Measurements from ENCODE around the gene LBX2. TPM values are rescaled to one million over a fixed set of nuclear protein-coding genes. Genes with fewer than 3 reads are reported as not detected.

LBX2 gene
- total RNA-seq, 2 donors from 2014 or later, result 0.26 TPM; not detected in 1

- Mint-ChIP-seq H3K4me1 (peaks cover 28% of the 10 kb centered on the region), H3K27ac (peak overlapping the region; percentile 93), H3K27me3 (no peaks in the 10 kb centered on the region), H3K36me3 (ENCODE audit: low read depth) (peaks cover 8% of the 10 kb centered on the region), H3K4me3 (peak overlapping the region; percentile 28)
- H3K9me3 ChIP-seq (ENCODE audit: control insufficient read depth, low read length, poor library complexity, severe bottlenecking), result no peaks in the 10 kb centered on the region
- DNase-seq, result no peak
- ATAC-seq, result no peak
Measured at GRCh38 chr2:74531666-74532065, 32.3 kb upstream of the LBX2 start.

GRCh38 chr2:74530239-74531187, 31.1 kb upstream of the LBX2 start:
- DNase-seq, result peak in 2 of 3 donors; percentile 26 to 32

GRCh38 chr2:74529357-74530238, 30.2 kb upstream of the LBX2 start, which contains the start of the genes AUP1 and HTRA2:
Gene AUP1 (minus strand): TSS chr2:74529706. CDS start chr2:74529629, 77 bp downstream.
Gene HTRA2 (plus strand): TSS chr2:74529933. CDS start chr2:74530007, 74 bp downstream.
- Mint-ChIP-seq H3K27me3 (no peaks in the 10 kb centered on the region), H3K4me1 (peaks cover 33% of the 10 kb centered on the region), H3K4me3 (peak within 1 kb of the TSS; percentile 94), H3K36me3 (ENCODE audit: low read depth) (peaks cover 13% of the 10 kb centered on the region), H3K27ac (peak within 1 kb of the TSS; percentile 93)
- DNase-seq (peak; percentile 73 to 80 (median 78)), ATAC-seq (peak; percentile 91)
- H3K9me3 ChIP-seq (ENCODE audit: control insufficient read depth, low read length, poor library complexity, severe bottlenecking), result no peaks in the 10 kb centered on the region

More at GRCh38 chr2:74530239-74531187, 31.1 kb upstream of the LBX2 start:
- no peaks in the 10 kb centered on the region for H3K9me3 ChIP-seq (ENCODE audit: control insufficient read depth, low read length, poor library complexity, severe bottlenecking)
- peaks cover 33% of the 10 kb centered on the region for H3K4me1 Mint-ChIP-seq
- peak overlapping the region; percentile 93 for H3K27ac Mint-ChIP-seq
- peak overlapping the region; percentile 94 for H3K4me3 Mint-ChIP-seq
- H3K27me3 Mint-ChIP-seq, result no peaks in the 10 kb centered on the region
- peaks cover 13% of the 10 kb centered on the region for H3K36me3 Mint-ChIP-seq (ENCODE audit: low read depth)
- ATAC-seq, result peak; percentile 32

GRCh38 chr2:74528600-74529356, 29.4 kb upstream of the LBX2 start:
- Mint-ChIP-seq H3K27me3 (no peaks in the 10 kb centered on the region), H3K4me1 (peaks cover 33% of the 10 kb centered on the region), H3K27ac (peak overlapping the region; percentile 93), H3K4me3 (peak overlapping the region; percentile 94), H3K36me3 (ENCODE audit: low read depth) (peaks cover 13% of the 10 kb centered on the region)
- no peaks in the 10 kb centered on the region for H3K9me3 ChIP-seq (ENCODE audit: control insufficient read depth, low read length, poor library complexity, severe bottlenecking)
- peak; percentile 1 for ATAC-seq
- no peak for DNase-seq

GRCh38 chr2:74527741-74528140, 28.3 kb upstream of the LBX2 start:
- peak overlapping the region; percentile 94 for H3K4me3 Mint-ChIP-seq
- ATAC-seq, result no peak
- no peaks in the 10 kb centered on the region for H3K27me3 Mint-ChIP-seq

GRCh38 chr2:74526649-74527230, 27.3 kb upstream of the LBX2 start:
- Mint-ChIP-seq H3K27ac (peak overlapping the region; percentile 41), H3K27me3 (no peaks in the 10 kb centered on the region)
- ATAC-seq, result no peak

More at GRCh38 chr2:74527741-74528140, 28.3 kb upstream of the LBX2 start:
- peaks cover 13% of the 10 kb centered on the region for H3K36me3 Mint-ChIP-seq (ENCODE audit: low read depth)
- peak overlapping the region; percentile 93 for H3K27ac Mint-ChIP-seq
- H3K9me3 ChIP-seq (ENCODE audit: control insufficient read depth, low read length, poor library complexity, severe bottlenecking), result no peaks in the 10 kb centered on the region
- DNase-seq, result no peak
- peaks cover 33% of the 10 kb centered on the region for H3K4me1 Mint-ChIP-seq

GRCh38 chr2:74525717-74526648, 26.6 kb upstream of the LBX2 start, which contains the start of gene DQX1:
Gene DQX1 (minus strand): TSS chr2:74526231. CDS start chr2:74525729, 502 bp downstream.
- no peak within 1 kb of the TSS for H3K4me3 Mint-ChIP-seq
- peaks cover 11% of the 10 kb centered on the region for H3K36me3 Mint-ChIP-seq (ENCODE audit: low read depth)
- H3K27me3 Mint-ChIP-seq, result no peaks in the 10 kb centered on the region
- ATAC-seq, result no peak
- peak within 1 kb of the TSS; percentile 41 for H3K27ac Mint-ChIP-seq
- peaks cover 24% of the 10 kb centered on the region for H3K4me1 Mint-ChIP-seq
- DNase-seq, result no peak
- H3K9me3 ChIP-seq (ENCODE audit: control insufficient read depth, low read length, poor library complexity, severe bottlenecking), result no peaks in the 10 kb centered on the region

More at GRCh38 chr2:74526649-74527230, 27.3 kb upstream of the LBX2 start:
- no peaks in the 10 kb centered on the region for H3K9me3 ChIP-seq (ENCODE audit: control insufficient read depth, low read length, poor library complexity, severe bottlenecking)
- Mint-ChIP-seq H3K4me3 (no peak overlapping the region), H3K4me1 (peaks cover 29% of the 10 kb centered on the region), H3K36me3 (ENCODE audit: low read depth) (peaks cover 11% of the 10 kb centered on the region)
- no peak for DNase-seq

GRCh38 chr2:74524955-74525716, 25.7 kb upstream of the LBX2 start:
- Mint-ChIP-seq H3K4me1 (peaks cover 21% of the 10 kb centered on the region), H3K36me3 (ENCODE audit: low read depth) (peaks cover 14% of the 10 kb centered on the region), H3K4me3 (no peak overlapping the region), H3K27me3 (peaks cover 7% of the 10 kb centered on the region), H3K27ac (no peak overlapping the region)
- no peaks in the 10 kb centered on the region for H3K9me3 ChIP-seq (ENCODE audit: control insufficient read depth, low read length, poor library complexity, severe bottlenecking)
- no peak for DNase-seq
- no peak for ATAC-seq

GRCh38 chr2:74524005-74524404, 24.6 kb upstream of the LBX2 start:
- peaks cover 18% of the 10 kb centered on the region for H3K27me3 Mint-ChIP-seq
- no peaks in the 10 kb centered on the region for H3K9me3 ChIP-seq (ENCODE audit: control insufficient read depth, low read length, poor library complexity, severe bottlenecking)
- peaks cover 21% of the 10 kb centered on the region for H3K4me1 Mint-ChIP-seq
- DNase-seq (no peak), ATAC-seq (no peak)
- H3K36me3 Mint-ChIP-seq (ENCODE audit: low read depth), result peaks cover 16% of the 10 kb centered on the region
- no peak overlapping the region for H3K4me3 Mint-ChIP-seq
- no peak overlapping the region for H3K27ac Mint-ChIP-seq

GRCh38 chr2:74522516-74522915, 23.1 kb upstream of the LBX2 start:
- Mint-ChIP-seq H3K4me1 (peaks cover 13% of the 10 kb centered on the region), H3K4me3 (no peak overlapping the region), H3K27ac (no peak overlapping the region), H3K27me3 (peaks cover 33% of the 10 kb centered on the region), H3K36me3 (ENCODE audit: low read depth) (peaks cover 11% of the 10 kb centered on the region)
- DNase-seq (no peak), ATAC-seq (no peak)
- no peaks in the 10 kb centered on the region for H3K9me3 ChIP-seq (ENCODE audit: control insufficient read depth, low read length, poor library complexity, severe bottlenecking)

GRCh38 chr2:74516650-74517049, 17.2 kb upstream of the LBX2 start:
- H3K9me3 ChIP-seq (ENCODE audit: control insufficient read depth, low read length, poor library complexity, severe bottlenecking), result no peaks in the 10 kb centered on the region
- ATAC-seq (no peak), DNase-seq (no peak)
- Mint-ChIP-seq H3K27ac (peak overlapping the region; percentile 61), H3K4me1 (peaks cover 21% of the 10 kb centered on the region), H3K36me3 (ENCODE audit: low read depth) (peaks cover 7% of the 10 kb centered on the region), H3K4me3 (peak overlapping the region; percentile 77), H3K27me3 (peaks cover 61% of the 10 kb centered on the region)

All from T-helper 17 cell (primary cell).